ENCODE measurements around the gene NDST4. TPM values are rescaled to one million over a fixed set of nuclear protein-coding genes. Genes with fewer than 3 reads are reported as not detected.

The NDST4 gene
- total RNA-seq, 1 experiment from 2014 or later = not detected

DNA sequence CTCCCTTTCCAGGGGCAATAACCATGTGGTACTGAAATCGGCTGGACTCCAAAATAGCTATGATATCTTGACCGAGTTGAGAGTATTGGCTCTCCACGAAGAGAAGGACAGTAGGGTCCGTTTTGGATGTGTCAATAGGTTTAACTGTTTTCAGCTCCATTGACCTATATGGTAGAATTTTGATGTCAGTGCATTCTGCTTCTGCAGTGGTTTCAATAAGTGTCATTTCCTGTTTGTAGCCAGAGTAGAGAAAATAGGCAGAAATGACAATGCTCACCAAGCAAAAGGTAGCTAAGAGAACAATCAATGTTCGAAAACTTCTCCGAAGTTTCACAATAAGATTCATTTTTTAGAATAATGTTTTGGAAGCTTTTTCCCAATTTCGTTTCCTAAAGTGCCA lies 36.7 kb downstream of the NDST4 start:
- Histone ChIP-seq H3K79me1 (ENCODE audit: insufficient read depth, low read depth, low read length, poor library complexity, severe bottlenecking) (no peaks in the 10 kb centered on the region), H2BK15ac (ENCODE audit: low read depth, low read length) (no peak overlapping the region), H4K91ac (ENCODE audit: insufficient read length, low read depth, low read length) (no peak overlapping the region), H2AFZ (ENCODE audit: low read length) (no peak overlapping the region), H3K14ac (ENCODE audit: insufficient read depth, low read length) (no peak overlapping the region), H3K4ac (ENCODE audit: low read depth, low read length) (no peak overlapping the region), H2BK120ac (ENCODE audit: low read depth, low read length, poor library complexity, severe bottlenecking) (no peak overlapping the region), H3K4me1 (ENCODE audit: insufficient read depth, low read length) (no peaks in the 10 kb centered on the region), H3K9me3 (ENCODE audit: control insufficient read depth, low read depth, low read length) (no peaks in the 10 kb centered on the region), H3K9ac (ENCODE audit: extremely low read depth, insufficient read length, low read length) (no peak overlapping the region), H3K27me3 (ENCODE audit: insufficient read depth, low read length) (no peaks in the 10 kb centered on the region), H3K23me2 (ENCODE audit: insufficient read length, low read depth, low read length, poor library complexity, severe bottlenecking) (no peaks in the 10 kb centered on the region), H2BK20ac (ENCODE audit: low read depth, low read length, poor library complexity, severe bottlenecking) (no peak overlapping the region), H3K27ac (ENCODE audit: insufficient read length, low read depth, low read length) (no peak overlapping the region), H4K8ac (replicated peaks; ENCODE audit: insufficient read length, low read depth, low read length) (no peak overlapping the region), H3K18ac (ENCODE audit: insufficient read length, low read depth, low read length) (no peak overlapping the region), H2AK5ac (ENCODE audit: insufficient read length, low read length) (no peak overlapping the region), H3K4me2 (ENCODE audit: insufficient read depth, insufficient read length, low read length) (no peak overlapping the region), H2BK12ac (ENCODE audit: insufficient read length, low read depth, low read length) (no peak overlapping the region), H2BK5ac (ENCODE audit: insufficient read length, low read length) (no peak overlapping the region), H4K5ac (ENCODE audit: insufficient read length, low read depth, low read length) (no peak overlapping the region), H3K56ac (ENCODE audit: insufficient read length, low read depth, low read length) (no peak overlapping the region), H3K23ac (ENCODE audit: insufficient read length, low read depth, low read length) (no peak overlapping the region), H3T11ph (ENCODE audit: low read length) (no peak overlapping the region), H3K79me2 (ENCODE audit: insufficient read depth, low read length) (no peaks in the 10 kb centered on the region), H4K20me1 (ENCODE audit: control insufficient read depth, insufficient read depth, insufficient read length) (no peaks in the 10 kb centered on the region)
- Mint-ChIP-seq H3K9me3 (no peaks in the 10 kb centered on the region; a peak in 1 of 5 replicates), H3K4me1 (no peaks in the 10 kb centered on the region), H3K36me3 (ENCODE audit: insufficient read depth in 1 of 3, low read depth in 3 of 3) (no peaks in the 10 kb centered on the region), H3K27ac (no peak overlapping the region), H3K4me3 (no peak overlapping the region), H3K27me3 (ENCODE audit: low read depth) (no peaks in the 10 kb centered on the region)
- no peak for TF ChIP-seq CTCF (conservative IDR thresholded peaks at IDR 0.05)
- DNase-seq = no peak
- no CpG with 5 or more reads among the region's 7 CpGs for WGBS (ENCODE audit: extremely low coverage, insufficient read length, low lambda C conversion rate)

All from H9 (cell line).